Glutamatergic neuron (in vitro differentiated cells): ENCODE data around the gene TAS2R4. TPM values are rescaled to one million over a fixed set of nuclear protein-coding genes. Genes with fewer than 3 reads are reported as not detected.
"Not testable (repeated sequence)": the region's sequence is repeated elsewhere in the genome, so short reads cannot be mapped to it uniquely, and the experiment has no call there.

Experiments
- DNase-seq: peaks from one replicate; pipeline ENCODE4 v3.0.0; 2022
- H3K27ac Mint-ChIP-seq: one replicate; pipeline ENCODE4 v1.8.0; 2020; ENCODE audit warnings: mild to moderate bottlenecking, mixed read lengths, inconsistent platforms; ENCODE audit not compliant: unreplicated experiment
- H3K27me3 Mint-ChIP-seq: one replicate; pipeline ENCODE4 v1.8.0; 2020; ENCODE audit warnings: mild to moderate bottlenecking, moderate library complexity, mixed read lengths, inconsistent platforms; ENCODE audit not compliant: unreplicated experiment
- H3K36me3 Mint-ChIP-seq: one replicate; pipeline ENCODE4 v1.8.0; 2020; ENCODE audit warnings: mild to moderate bottlenecking, mixed read lengths, inconsistent platforms; ENCODE audit not compliant: unreplicated experiment
- H3K4me1 Mint-ChIP-seq: one replicate; pipeline ENCODE4 v1.8.0; 2020; ENCODE audit warnings: mild to moderate bottlenecking, low read depth, mixed read lengths, inconsistent platforms; ENCODE audit not compliant: unreplicated experiment
- H3K4me3 Mint-ChIP-seq: one replicate; pipeline ENCODE4 v1.8.0; 2020; ENCODE audit warnings: mild to moderate bottlenecking, mixed read lengths, inconsistent platforms; ENCODE audit not compliant: unreplicated experiment
- H3K9me3 Mint-ChIP-seq: one replicate; pipeline ENCODE4 v1.8.0; 2020; ENCODE audit warnings: mild to moderate bottlenecking, moderate library complexity, mixed read lengths, inconsistent platforms; ENCODE audit not compliant: unreplicated experiment
- CTCF ChIP-seq: fragments of 200-600 bp; sonication (generic); IDR thresholded peaks from one replicate; pipeline ENCODE4 v1.5.0; 2021; ENCODE audit not compliant: partially characterized antibody, unreplicated experiment
- total RNA-seq: library from RNA; stranded (reverse); fragmentation: NEBNext Ultra II Directional; extraction: Animal tissue kit (Norgen Biotek cat#: 25700); gene quantifications from one replicate; pipeline ENCODE4 v1.2.1, GENCODE V29; 2021; ENCODE audit not compliant: unreplicated experiment

The TAS2R4 gene
- total RNA-seq, 1 donor from 2014 or later: 1.0 TPM

GRCh38 chr7:141748396-141748795 lies 28.1 kb upstream of the TAS2R4 start:
- DNase-seq: no peak
- peaks cover 5% of the 10 kb centered on the region for H3K9me3 Mint-ChIP-seq
- H3K27ac Mint-ChIP-seq: no peak overlapping the region
- H3K27me3 Mint-ChIP-seq: no peaks in the 10 kb centered on the region
- no peak overlapping the region for H3K4me3 Mint-ChIP-seq
- no peaks in the 10 kb centered on the region for H3K4me1 Mint-ChIP-seq
- peaks cover 36% of the 10 kb centered on the region for H3K36me3 Mint-ChIP-seq
- no peak for TF ChIP-seq CTCF

- peaks cover 39% of the 10 kb centered on the region for H3K36me3 Mint-ChIP-seq
- H3K27ac Mint-ChIP-seq: not testable (repeated sequence)
Observed at GRCh38 chr7:141751904-141752303, 24.6 kb upstream of the TAS2R4 start.

DNA sequence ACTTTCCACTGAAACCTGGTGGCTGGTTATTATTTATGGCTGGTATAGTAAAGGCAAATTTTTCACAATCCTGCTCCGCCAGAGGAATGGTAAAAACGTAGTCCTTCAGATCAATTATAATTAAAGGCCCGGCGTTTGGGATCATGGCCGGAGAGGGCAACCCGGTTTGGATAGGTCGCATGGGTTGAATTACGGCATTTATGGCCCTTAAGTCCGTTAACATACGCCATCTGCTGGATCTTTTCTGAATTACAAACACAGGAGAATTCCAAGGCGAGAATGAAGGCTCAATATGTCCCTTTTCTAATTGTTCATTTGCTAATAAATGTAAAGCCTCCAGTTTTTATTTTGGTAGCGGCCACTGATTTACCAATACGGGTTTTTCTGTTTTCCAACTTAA lies 23.8 kb upstream of the TAS2R4 start:
- Mint-ChIP-seq H3K4me1 (no peaks in the 10 kb centered on the region), H3K36me3 (peaks cover 43% of the 10 kb centered on the region), H3K9me3 (peaks cover 5% of the 10 kb centered on the region), H3K27me3 (peaks cover 1% of the 10 kb centered on the region), H3K27ac (no peak overlapping the region), H3K4me3 (no peak overlapping the region)
- no peak for DNase-seq
- TF ChIP-seq CTCF: peak; percentile 69

More at GRCh38 chr7:141751904-141752303, 24.6 kb upstream of the TAS2R4 start:
- H3K9me3 Mint-ChIP-seq, H3K4me1 Mint-ChIP-seq, H3K27me3 Mint-ChIP-seq, H3K4me3 Mint-ChIP-seq: not testable (repeated sequence)
- DNase-seq: peak; percentile 46

GRCh38 chr7:141754939-141755338 lies 21.5 kb upstream of the TAS2R4 start:
- no peak for DNase-seq
- H3K27ac Mint-ChIP-seq: no peak overlapping the region

GRCh38 chr7:141763797-141764196 lies 12.7 kb upstream of the TAS2R4 start, which contains the start of gene TAS2R3:
TSS of gene TAS2R3 (plus strand) at chr7:141764097. CDS start at chr7:141764159, 62 bp downstream.
- Mint-ChIP-seq H3K27me3 (peaks cover 2% of the 10 kb centered on the region), H3K36me3 (no peaks in the 10 kb centered on the region), H3K27ac (no peak within 1 kb of the TSS), H3K4me3 (no peak within 1 kb of the TSS), H3K9me3 (no peaks in the 10 kb centered on the region), H3K4me1 (no peaks in the 10 kb centered on the region)
- TF ChIP-seq CTCF: no peak
- no peak for DNase-seq

More at GRCh38 chr7:141754939-141755338, 21.5 kb upstream of the TAS2R4 start:
- Mint-ChIP-seq H3K27me3 (peaks cover 1% of the 10 kb centered on the region), H3K4me3 (no peak overlapping the region), H3K4me1 (no peaks in the 10 kb centered on the region), H3K36me3 (peaks cover 42% of the 10 kb centered on the region), H3K9me3 (peaks cover 6% of the 10 kb centered on the region)
- TF ChIP-seq CTCF: peak; percentile 61

DNA sequence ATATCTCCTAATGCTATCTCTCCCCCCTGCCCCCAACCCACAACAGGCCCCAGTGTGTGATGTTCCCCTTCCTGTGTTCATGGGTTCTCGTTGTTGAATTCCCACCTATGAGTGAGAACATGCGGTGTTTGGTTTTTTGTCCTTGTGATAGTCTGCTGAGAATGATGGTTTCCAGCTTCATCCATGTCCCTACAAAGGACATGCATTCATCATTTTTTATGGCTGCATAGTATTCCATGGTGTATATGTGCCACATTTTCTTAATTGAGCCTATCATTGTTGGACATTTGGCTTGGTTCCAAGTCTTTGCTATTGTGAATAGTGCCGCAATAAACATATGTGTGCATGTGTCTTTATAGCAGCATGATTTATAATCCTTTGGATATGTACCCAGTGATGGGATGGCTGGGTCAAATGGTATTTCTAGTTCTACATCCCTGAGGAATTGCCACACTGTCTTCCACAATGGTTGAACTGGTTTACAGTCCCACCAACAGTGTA lies 6.3 kb upstream of the TAS2R4 start:
- not testable (repeated sequence) for H3K4me3 Mint-ChIP-seq, H3K36me3 Mint-ChIP-seq, DNase-seq, H3K27me3 Mint-ChIP-seq, H3K4me1 Mint-ChIP-seq, H3K27ac Mint-ChIP-seq, H3K9me3 Mint-ChIP-seq
